Measurements from ENCODE around the gene BMI1. TPM values are rescaled to one million over a fixed set of nuclear protein-coding genes. Genes with fewer than 3 reads are reported as not detected.
"Not testable (repeated sequence)": the region's sequence is repeated elsewhere in the genome, so short reads cannot be mapped to it uniquely, and the experiment has no call there.

BMI1 gene
- total and polyA plus RNA-seq, 7 experiments from 2014 or later, result 26.1 to 80.5 (median 47.8) TPM

GRCh38 chr10:22346096-22346661, 25.3 kb downstream of the BMI1 start:
- Mint-ChIP-seq H3K27me3 (peaks cover 50 to 80% (median 62%) of the 10 kb centered on the region in 5 donors), H3K36me3 (peaks cover 0 to 8% (median 0%) of the 10 kb centered on the region in 5 donors), H3K4me3 (peak overlapping the region; percentile 6 to 65 (median 40)), H3K9me3 (peaks cover 0 to 47% (median 17%) of the 10 kb centered on the region in 11 donors), H3K27ac (peak overlapping the region in 7 of 9 donors; percentile 18 to 82 (median 56)), H3K4me1 (peaks cover 0 to 24% (median 11%) of the 10 kb centered on the region in 7 donors)
- no peak overlapping the region for H3K27ac ChIP-seq (ENCODE audit: low read depth, low read length)
- H3K36me3 ChIP-seq (ENCODE audit: control insufficient read depth in 2 of 3, insufficient read depth in 3 of 3, low read length in 3 of 3), result no peaks in the 10 kb centered on the region
- no peak overlapping the region for H3K4me3 ChIP-seq (ENCODE audit: low read length)
- intact Hi-C loops (cut with micrococcal nuclease), result loop anchor here in 1 of 2 donors (10.0 kb wide), 1 partner anchor 849 kb away; the partner anchor contains the start of gene PTF1A
- H3K27me3 ChIP-seq (ENCODE audit: control insufficient read depth in 2 of 2, insufficient read depth in 2 of 2, low read length in 2 of 2), result peaks cover 26 to 44% of the 10 kb centered on the region in 2 donors
- no peak for DNase-seq
- ATAC-seq, result no peak
- CTCF ChIA-PET, result no interaction called here
- peaks cover 0 to 4% (median 0%) of the 10 kb centered on the region in 3 experiments for H3K9me3 ChIP-seq (ENCODE audit: control insufficient read depth in 2 of 3, low read length in 3 of 3)
- POLR2A ChIA-PET, result no interaction called here
- H3K4me1 ChIP-seq (ENCODE audit: control insufficient read depth in 2 of 2, insufficient read depth in 2 of 2, low read length in 2 of 2), result peaks cover 0 to 4% of the 10 kb centered on the region in 2 donors

GRCh38 chr10:22349755-22350154, 28.9 kb downstream of the BMI1 start:
- peaks cover 0 to 8% (median 0%) of the 10 kb centered on the region in 5 donors for H3K36me3 Mint-ChIP-seq
- H3K4me1 Mint-ChIP-seq, result peaks cover 0 to 10% (median 7%) of the 10 kb centered on the region in 7 donors
- no peaks in the 10 kb centered on the region for H3K4me1 ChIP-seq (ENCODE audit: control insufficient read depth in 2 of 2, insufficient read depth in 2 of 2, low read length in 2 of 2)
- intact Hi-C loops (cut with micrococcal nuclease), result loop anchor here in 1 of 2 donors (10.0 kb wide), 1 partner anchor 845 kb away; the partner anchor contains the start of gene PTF1A
- DNase-seq, result no peak
- peaks cover 0 to 3% (median 0%) of the 10 kb centered on the region in 3 experiments for H3K9me3 ChIP-seq (ENCODE audit: control insufficient read depth in 2 of 3, low read length in 3 of 3)
- no peak for ATAC-seq
- peaks cover 23 to 55% (median 34%) of the 10 kb centered on the region in 5 donors for H3K27me3 Mint-ChIP-seq
- no peak overlapping the region for H3K4me3 Mint-ChIP-seq
- H3K36me3 ChIP-seq (ENCODE audit: control insufficient read depth in 2 of 3, insufficient read depth in 3 of 3, low read length in 3 of 3), result no peaks in the 10 kb centered on the region
- H3K4me3 ChIP-seq (ENCODE audit: low read length), result no peak overlapping the region
- no peak overlapping the region for H3K27ac ChIP-seq (ENCODE audit: low read depth, low read length)
- H3K27ac Mint-ChIP-seq, result no peak overlapping the region
- peaks cover 3 to 10% of the 10 kb centered on the region in 2 donors for H3K27me3 ChIP-seq (ENCODE audit: control insufficient read depth in 2 of 2, insufficient read depth in 2 of 2, low read length in 2 of 2)
- ChIA-PET POLR2A (no interaction called here), CTCF (no interaction called here)
- H3K9me3 Mint-ChIP-seq, result peaks cover 0 to 17% (median 8%) of the 10 kb centered on the region in 11 donors

GRCh38 chr10:22351131-22351703, 30.3 kb downstream of the BMI1 start:
- intact Hi-C loops (cut with micrococcal nuclease), result no loop called here
- Mint-ChIP-seq H3K4me1 (peaks cover 0 to 4% (median 2%) of the 10 kb centered on the region in 7 donors), H3K27ac (no peak overlapping the region), H3K36me3 (peaks cover 0 to 3% (median 0%) of the 10 kb centered on the region in 5 donors), H3K4me3 (no peak overlapping the region), H3K9me3 (peaks cover 0 to 8% (median 3%) of the 10 kb centered on the region in 11 donors), H3K27me3 (peaks cover 16 to 45% (median 26%) of the 10 kb centered on the region in 5 donors)
- Histone ChIP-seq H3K4me1 (ENCODE audit: control insufficient read depth in 2 of 2, insufficient read depth in 2 of 2, low read length in 2 of 2) (no peaks in the 10 kb centered on the region), H3K36me3 (ENCODE audit: control insufficient read depth in 2 of 3, insufficient read depth in 3 of 3, low read length in 3 of 3) (no peaks in the 10 kb centered on the region), H3K27ac (ENCODE audit: low read depth, low read length) (no peak overlapping the region), H3K4me3 (ENCODE audit: low read length) (no peak overlapping the region), H3K27me3 (ENCODE audit: control insufficient read depth in 2 of 2, insufficient read depth in 2 of 2, low read length in 2 of 2) (no peaks in the 10 kb centered on the region), H3K9me3 (ENCODE audit: control insufficient read depth in 2 of 3, low read length in 3 of 3) (no peaks in the 10 kb centered on the region)
- no peak for ATAC-seq
- ChIA-PET POLR2A (no interaction called here), CTCF (no interaction called here)
- DNase-seq, result no peak

- no peaks in the 10 kb centered on the region for H3K9me3 ChIP-seq (ENCODE audit: control insufficient read depth in 2 of 3, low read length in 3 of 3)
- no peak overlapping the region for H3K27ac ChIP-seq (ENCODE audit: low read depth, low read length)
- no peaks in the 10 kb centered on the region for H3K36me3 ChIP-seq (ENCODE audit: control insufficient read depth in 2 of 3, insufficient read depth in 3 of 3, low read length in 3 of 3)
- Mint-ChIP-seq H3K9me3 (peaks cover 0 to 1% (median 0%) of the 10 kb centered on the region in 11 donors), H3K4me3 (no peak overlapping the region), H3K27ac (no peak overlapping the region), H3K27me3 (peaks cover 5 to 10% (median 9%) of the 10 kb centered on the region in 5 donors), H3K36me3 (no peaks in the 10 kb centered on the region), H3K4me1 (peaks cover 0 to 2% (median 0%) of the 10 kb centered on the region in 7 donors)
- ATAC-seq (no peak), DNase-seq (no peak)
- H3K4me1 ChIP-seq (ENCODE audit: control insufficient read depth in 2 of 2, insufficient read depth in 2 of 2, low read length in 2 of 2), result no peaks in the 10 kb centered on the region
- no peaks in the 10 kb centered on the region for H3K27me3 ChIP-seq (ENCODE audit: control insufficient read depth in 2 of 2, insufficient read depth in 2 of 2, low read length in 2 of 2)
- intact Hi-C loops (cut with micrococcal nuclease), result no loop called here
- ChIA-PET CTCF (no interaction called here), POLR2A (interaction anchor here (1.0 kb wide), 1 partner anchor 17 kb away, joined by 3 read pairs; no protein-coding TSS in a partner anchor)
- no peak overlapping the region for H3K4me3 ChIP-seq (ENCODE audit: low read length)
These were observed 35.5 kb downstream of the BMI1 start for GRCh38 chr10:22356324-22356873.

GRCh38 chr10:22357770-22358169, 36.9 kb downstream of the BMI1 start:
- H3K27me3 Mint-ChIP-seq, result peaks cover 6 to 13% (median 9%) of the 10 kb centered on the region in 5 donors
- H3K4me1 Mint-ChIP-seq; H3K36me3 Mint-ChIP-seq; H3K27ac Mint-ChIP-seq; H3K27ac ChIP-seq (ENCODE audit: low read depth, low read length); H3K36me3 ChIP-seq (ENCODE audit: control insufficient read depth in 2 of 3, insufficient read depth in 3 of 3, low read length in 3 of 3); H3K4me3 Mint-ChIP-seq; POLR2A ChIA-PET; H3K4me3 ChIP-seq (ENCODE audit: low read length); H3K27me3 ChIP-seq (ENCODE audit: control insufficient read depth in 2 of 2, insufficient read depth in 2 of 2, low read length in 2 of 2); DNase-seq; H3K9me3 ChIP-seq (ENCODE audit: control insufficient read depth in 2 of 3, low read length in 3 of 3); CTCF ChIA-PET; intact Hi-C loops (cut with micrococcal nuclease); H3K9me3 Mint-ChIP-seq; ATAC-seq; H3K4me1 ChIP-seq (ENCODE audit: control insufficient read depth in 2 of 2, insufficient read depth in 2 of 2, low read length in 2 of 2): not testable (repeated sequence)

- peaks cover 0 to 18% (median 0%) of the 10 kb centered on the region in 7 donors for H3K4me1 Mint-ChIP-seq
- H3K9me3 Mint-ChIP-seq, result peaks cover 0 to 2% (median 0%) of the 10 kb centered on the region in 11 donors
- H3K27me3 Mint-ChIP-seq, result peaks cover 0 to 13% (median 5%) of the 10 kb centered on the region in 5 donors
- H3K27ac Mint-ChIP-seq, result no peak overlapping the region
- H3K36me3 Mint-ChIP-seq, result peaks cover 0 to 1% (median 0%) of the 10 kb centered on the region in 5 donors
- Histone ChIP-seq H3K4me3 (ENCODE audit: low read length) (no peak overlapping the region), H3K36me3 (ENCODE audit: control insufficient read depth in 2 of 3, insufficient read depth in 3 of 3, low read length in 3 of 3) (no peaks in the 10 kb centered on the region), H3K4me1 (ENCODE audit: control insufficient read depth in 2 of 2, insufficient read depth in 2 of 2, low read length in 2 of 2) (no peaks in the 10 kb centered on the region), H3K27me3 (ENCODE audit: control insufficient read depth in 2 of 2, insufficient read depth in 2 of 2, low read length in 2 of 2) (no peaks in the 10 kb centered on the region), H3K27ac (ENCODE audit: low read depth, low read length) (no peak overlapping the region), H3K9me3 (ENCODE audit: control insufficient read depth in 2 of 3, low read length in 3 of 3) (no peaks in the 10 kb centered on the region)
- H3K4me3 Mint-ChIP-seq, result no peak overlapping the region
- POLR2A ChIA-PET, result interaction anchor here (1.0 kb wide), 1 partner anchor 21 kb away, joined by 4 read pairs; no protein-coding TSS in a partner anchor
- ATAC-seq (no peak), DNase-seq (no peak)
- CTCF ChIA-PET, result no interaction called here
- intact Hi-C loops (cut with micrococcal nuclease), result no loop called here
These were observed 42.4 kb downstream of the BMI1 start for GRCh38 chr10:22363305-22363704.

Measured in naive thymus-derived CD4-positive, alpha-beta T cell (primary cell).